NK-92 (cell line): ENCODE measurements around the gene IL15RA.
"Not testable (repeated sequence)": the region's sequence is repeated elsewhere in the genome, so short reads cannot be mapped to it uniquely, and the experiment has no call there.

Source experiments
- DNase-seq: peaks from one replicate; lab custom pipeline; 2025; ENCODE audit not compliant: unreplicated experiment; lab: John Stamatoyannopoulos, UW

IL15RA gene

DNA sequence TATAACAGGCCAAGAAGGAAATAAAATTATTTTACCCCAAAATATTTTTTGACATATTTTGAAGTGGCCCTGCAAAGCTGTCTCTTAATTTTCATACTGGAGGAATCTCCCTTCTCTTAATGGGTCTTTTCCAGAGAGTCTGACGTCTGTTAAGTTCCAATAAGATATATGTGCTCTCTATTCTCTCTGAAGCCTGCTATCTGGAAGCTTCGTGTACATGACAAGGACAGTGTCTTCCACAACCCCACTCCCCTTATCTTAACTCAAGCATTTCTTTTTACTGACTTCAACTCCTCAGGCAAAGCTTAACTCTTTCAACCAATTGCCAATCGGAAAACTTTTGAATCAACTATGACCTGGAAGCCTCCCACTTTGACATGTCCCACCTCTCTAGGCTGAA lies 29.2 kb upstream of the IL15RA start:
- DNase-seq: no peak

DNA sequence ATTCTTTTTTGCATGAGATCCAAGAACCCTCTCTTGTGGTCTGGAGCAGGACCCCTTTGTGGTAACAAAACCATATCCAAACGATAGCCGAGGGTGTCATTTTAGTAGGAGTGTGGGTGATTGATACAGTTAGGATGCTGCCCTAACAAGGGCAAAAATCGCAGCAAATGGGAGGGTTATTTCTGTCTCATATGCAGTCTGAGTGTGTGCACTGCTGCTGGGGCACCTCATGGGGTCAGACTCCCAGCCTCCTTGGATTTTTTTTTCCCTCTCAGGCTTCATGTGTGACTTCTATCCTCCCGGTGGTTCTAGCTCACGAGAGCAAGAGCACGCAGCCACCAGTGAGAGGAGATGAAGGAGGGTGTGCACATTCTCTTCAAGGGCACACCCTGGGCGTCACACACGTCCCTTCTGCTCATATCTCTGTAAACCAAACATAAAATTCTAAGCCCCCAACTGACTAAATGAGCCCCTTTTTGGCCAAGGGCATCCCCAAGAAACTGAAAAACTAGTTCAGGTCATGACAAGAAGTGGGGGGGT lies 28.6 kb upstream of the IL15RA start:
- DNase-seq: no peak

DNA sequence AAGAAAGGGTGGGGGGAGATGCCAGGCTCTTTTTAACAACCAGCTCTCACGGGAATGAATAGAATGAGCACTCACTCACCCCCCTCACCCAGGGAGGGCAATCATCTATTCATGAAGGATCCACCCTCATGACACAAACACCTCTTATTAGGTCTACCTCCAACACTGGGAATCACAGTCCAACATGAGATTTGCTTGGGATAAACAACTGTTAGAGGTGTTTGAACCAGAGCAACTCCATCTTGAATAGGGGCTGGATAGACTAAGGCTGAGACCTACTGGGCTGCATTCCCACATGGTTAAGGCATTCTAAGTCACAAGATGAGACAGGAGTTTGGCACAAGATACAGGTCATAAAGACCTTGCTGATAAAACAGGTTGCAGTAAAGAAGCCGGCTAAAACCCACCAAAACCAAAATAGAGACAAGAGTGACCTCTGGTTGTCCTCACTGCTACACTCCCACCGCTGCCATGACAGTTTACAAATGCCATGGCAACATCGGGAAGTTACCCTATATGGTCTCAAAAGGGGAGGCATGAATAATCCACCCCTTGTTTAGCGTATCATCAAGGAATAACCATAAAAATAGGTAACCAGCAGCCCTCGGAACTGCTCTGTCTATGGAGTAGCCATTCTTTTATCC lies 27.9 kb upstream of the IL15RA start:
- DNase-seq: not testable (repeated sequence)

DNA sequence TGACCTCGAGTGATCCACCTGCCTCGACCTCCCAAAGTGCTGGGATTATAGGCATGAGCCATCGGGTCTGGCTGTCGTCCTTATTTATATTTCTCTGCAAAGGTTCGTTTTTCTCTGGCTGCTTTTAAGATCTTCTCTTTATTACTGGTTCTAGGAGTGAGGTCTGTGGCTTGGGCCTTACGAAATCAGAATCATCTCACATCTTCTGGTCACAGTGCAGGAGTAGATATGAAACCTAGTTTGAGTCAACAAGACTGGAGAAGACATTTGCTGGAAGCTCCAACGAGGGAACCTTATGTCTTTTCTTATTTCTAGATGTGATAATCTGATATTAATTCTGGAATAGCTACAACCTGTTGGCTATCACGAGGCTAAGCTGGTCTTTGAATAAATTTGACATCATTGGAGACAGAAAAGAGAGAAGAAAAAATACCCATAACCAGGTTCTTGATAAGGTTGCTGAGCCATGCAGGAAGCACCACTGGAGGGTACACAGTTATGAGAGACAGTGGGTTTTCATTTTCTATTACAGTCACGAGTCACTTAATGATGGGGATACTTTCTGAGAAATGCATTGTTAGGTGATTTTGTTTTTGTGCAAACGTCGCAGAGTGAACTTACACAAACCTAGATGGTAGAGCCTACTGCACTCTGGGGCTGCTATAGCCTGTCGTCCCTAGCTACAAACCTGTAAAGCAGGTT lies 25.6 kb upstream of the IL15RA start:
- DNase-seq: no peak

DNA sequence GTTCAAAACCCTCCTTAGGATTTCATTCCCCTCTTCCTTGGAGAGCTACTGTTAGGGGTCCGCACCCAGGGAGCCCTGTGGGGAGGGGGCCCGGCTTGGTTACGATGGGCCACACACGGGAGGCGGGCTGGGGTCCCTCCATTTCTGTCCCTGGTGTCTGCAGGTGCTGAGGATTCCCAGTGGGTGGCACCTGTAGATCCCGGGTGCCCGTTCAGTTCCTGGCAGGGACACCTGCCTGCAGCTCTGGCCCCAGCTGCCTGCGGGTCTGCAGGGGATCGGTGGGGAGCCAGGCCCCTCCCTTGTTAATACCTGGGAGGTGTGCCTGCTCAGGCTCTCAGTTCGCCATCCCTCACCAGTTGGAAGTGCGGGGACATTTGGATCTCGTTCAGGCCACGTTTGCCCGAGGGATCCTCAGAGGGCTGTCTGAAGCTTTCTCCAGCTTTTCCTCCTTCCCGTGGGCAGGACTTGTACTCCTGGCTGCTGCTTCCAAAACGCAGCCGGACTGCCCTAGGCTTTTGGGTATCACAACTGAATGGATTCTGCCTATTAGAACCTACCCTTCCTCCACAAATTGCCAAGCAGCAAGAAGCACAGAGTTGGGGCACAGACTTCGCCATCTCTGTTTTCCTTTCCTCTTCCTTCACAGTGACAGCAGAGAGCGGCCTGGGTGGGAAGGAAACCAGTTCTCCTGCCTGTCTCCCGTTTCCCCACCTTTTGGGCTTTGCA lies 22.3 kb upstream of the IL15RA start:
- no peak for DNase-seq

DNA sequence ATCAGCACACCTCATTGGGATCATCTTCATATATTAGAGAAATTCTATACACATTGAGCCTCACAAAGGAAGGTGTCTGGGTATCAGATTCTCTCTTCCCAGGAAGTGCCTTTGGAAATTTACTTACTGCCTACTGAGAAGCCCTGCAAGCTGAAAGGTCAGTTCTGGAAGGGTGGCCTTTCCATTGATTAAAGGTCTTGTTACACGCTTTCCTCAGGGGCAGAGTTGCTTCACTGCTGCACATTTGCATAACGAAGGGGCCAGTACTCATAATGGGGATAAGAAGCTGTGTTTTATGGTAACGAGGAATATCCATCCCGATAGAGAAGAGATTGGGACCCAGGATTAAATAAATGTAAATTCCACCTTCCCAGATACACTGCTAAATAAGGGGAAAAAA lies 19.4 kb upstream of the IL15RA start:
- no peak for DNase-seq

DNA sequence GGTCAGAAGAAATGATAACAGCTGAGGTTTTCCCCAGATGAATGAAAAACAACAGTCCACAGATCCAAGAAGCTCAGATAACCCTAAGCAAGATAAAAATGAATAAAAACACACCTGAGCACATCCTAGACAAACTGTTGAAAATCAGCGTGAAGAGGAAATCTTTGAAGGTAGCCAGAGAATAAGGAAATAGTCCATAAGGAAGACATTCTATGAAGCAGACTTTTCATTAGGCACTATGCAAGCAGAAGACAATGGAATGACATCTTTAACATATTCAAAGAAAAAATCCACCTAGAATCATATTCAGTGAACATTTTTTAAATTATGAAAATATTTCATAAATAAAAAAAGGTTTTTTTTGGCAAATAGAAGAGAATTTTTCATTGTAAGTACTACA lies 15.1 kb upstream of the IL15RA start:
- DNase-seq: no peak

DNA sequence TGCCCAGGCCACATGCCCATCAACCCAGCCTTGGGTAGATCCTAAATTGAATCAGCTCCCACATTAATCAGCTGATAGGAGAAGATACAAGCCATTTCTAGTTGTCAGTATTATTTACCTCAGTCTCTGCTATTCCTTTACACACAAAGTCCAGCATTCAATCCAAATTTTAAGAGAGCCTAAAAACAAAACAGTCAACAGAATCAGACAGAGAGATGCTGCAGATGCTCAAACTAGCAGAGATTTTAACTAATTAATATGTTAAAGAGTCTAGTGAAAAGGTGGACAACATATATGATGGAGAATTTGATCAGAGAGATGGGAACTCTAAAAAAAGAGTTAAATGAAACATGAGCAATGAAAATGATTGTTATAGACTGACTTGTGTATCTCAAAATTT lies 14.4 kb upstream of the IL15RA start:
- DNase-seq: no peak

DNA sequence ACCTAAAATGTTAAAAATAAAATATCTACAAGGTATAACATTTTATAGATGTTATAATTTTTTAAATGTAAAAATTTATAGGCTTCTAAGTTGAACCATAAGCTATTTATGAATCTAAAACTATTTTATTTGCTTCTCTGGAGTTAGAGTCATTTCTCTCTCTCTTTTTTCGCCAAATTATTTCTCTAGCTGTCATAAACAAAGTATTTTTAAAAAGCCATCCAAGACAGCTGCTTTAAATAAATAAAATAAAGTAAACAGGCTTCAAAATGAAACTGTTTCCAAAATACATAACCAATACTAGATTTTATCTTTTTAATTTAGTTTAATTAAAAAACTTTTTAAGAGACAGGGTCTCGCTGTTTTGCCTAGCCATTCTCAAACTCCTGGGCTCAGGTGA lies 12.4 kb upstream of the IL15RA start:
- no peak for DNase-seq

DNA sequence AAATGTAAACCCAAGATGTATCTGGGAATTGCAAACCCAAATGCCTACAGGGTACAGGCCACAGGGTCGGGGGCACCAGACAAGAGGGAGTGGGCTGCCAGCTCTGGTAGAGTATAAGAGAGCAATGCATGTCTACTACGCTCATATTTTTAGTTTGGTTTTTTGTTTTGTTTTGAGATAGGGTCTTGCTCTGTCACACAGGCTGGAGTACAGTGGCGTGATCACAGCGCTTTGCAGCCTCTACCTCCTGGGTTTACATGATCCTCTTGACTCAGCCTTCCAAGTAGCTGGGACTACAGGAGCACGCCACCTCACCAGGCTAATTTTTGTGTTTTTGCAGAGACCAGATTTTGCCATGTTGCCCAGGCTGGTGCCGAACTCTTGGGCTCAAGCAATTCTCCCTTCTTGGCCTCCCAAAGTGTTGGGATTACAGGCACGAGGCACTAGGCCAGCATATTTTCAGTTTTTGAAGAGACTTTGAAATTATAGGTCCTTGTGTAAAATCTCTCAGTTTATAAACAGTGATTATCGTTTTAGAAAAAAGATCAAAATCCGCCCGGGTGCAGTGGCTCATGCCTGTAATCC lies 11.1 kb upstream of the IL15RA start:
- no peak for DNase-seq

DNA sequence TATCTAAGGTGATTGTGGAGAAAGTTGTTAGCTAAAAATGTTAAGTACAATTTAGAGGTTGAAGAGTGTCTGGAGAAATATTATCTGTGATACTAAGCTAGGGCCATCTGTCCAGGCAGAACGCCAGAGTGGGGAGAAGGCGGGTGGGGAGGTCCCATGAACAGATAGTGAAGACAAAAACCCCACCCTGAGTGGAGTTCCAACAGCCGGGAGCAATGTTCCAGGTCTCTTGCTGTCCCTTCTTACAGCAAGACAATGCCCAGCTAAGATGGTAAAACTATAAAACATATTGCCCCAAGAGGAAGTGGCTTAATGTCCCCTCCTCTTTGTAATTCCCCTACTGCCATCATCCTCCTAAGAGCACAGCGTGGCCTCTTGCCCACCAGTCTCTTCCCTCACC lies 10.4 kb upstream of the IL15RA start:
- DNase-seq: no peak

DNA sequence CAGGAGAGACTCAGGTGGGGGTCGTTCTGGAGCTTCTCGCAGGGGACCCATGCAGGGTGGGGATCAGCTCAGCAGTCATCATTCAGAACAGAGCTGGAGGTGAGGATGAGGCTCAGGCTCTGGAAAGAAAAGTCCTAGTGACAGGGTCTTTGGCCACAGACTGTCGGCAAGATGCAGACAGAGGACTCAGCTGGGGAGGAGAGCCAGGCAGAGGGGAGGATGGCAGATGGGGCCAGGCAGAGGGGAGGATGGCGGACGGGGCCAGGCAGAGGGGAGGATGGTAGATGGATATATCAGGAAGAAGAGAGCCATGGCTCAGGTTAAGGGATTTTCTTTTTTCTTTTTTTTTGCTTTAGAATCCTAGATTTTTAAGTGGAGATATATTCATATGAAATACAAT lies 7.7 kb upstream of the IL15RA start:
- DNase-seq: no peak

DNA sequence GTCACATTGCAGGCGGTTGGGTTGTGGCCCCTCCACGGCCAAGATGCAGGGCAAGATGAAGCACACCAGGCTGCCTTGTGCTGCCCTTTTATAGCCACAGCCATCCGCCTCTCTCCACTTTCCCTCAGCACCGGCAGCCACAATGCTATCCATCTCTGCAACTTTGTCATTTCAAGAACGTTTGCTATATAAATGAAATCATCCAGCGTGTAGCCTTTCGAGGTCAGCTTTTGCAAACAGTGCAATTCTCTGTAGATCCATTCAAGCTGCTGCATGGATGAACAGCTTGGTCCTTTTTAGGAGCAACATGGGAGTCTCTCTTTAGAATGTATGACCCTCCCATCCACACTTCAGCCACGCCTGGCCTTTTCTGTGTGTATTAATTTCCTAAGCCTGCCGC lies 6.4 kb upstream of the IL15RA start:
- no peak for DNase-seq

DNA sequence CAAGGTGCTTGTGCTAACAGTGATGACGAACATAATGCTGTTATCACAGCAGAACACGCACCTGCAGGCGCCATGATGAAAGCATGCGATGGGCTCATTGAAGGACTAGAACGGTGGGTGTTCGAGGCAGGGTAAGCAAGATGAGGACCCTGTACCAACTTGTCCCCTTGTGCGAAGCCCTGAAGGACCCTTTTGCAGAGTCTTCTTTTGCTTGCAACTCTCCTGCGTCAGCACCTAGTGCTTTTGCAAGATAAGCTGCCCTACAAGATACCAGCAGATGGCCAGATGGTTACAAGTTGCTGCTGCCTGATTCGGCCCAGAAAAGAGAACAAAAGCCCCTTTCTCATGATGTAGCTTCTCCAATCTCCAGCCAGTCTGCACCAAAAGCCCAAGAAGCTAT lies 4.2 kb upstream of the IL15RA start:
- no peak for DNase-seq

DNA sequence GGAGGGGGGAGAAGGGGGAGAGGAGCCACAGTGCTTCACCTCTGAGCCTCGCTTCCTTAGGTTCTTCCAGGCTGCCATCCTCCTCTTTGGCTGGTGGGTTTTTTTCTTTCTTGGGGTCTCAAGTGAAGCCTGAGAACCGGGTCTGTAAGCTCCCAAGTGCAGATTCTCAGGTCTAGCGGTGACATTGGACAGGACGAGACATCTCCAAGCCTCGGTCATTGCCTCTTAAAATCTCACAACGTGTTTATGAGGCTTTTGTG lies 817 bp upstream of the IL15RA start:
- DNase-seq: no peak

DNA sequence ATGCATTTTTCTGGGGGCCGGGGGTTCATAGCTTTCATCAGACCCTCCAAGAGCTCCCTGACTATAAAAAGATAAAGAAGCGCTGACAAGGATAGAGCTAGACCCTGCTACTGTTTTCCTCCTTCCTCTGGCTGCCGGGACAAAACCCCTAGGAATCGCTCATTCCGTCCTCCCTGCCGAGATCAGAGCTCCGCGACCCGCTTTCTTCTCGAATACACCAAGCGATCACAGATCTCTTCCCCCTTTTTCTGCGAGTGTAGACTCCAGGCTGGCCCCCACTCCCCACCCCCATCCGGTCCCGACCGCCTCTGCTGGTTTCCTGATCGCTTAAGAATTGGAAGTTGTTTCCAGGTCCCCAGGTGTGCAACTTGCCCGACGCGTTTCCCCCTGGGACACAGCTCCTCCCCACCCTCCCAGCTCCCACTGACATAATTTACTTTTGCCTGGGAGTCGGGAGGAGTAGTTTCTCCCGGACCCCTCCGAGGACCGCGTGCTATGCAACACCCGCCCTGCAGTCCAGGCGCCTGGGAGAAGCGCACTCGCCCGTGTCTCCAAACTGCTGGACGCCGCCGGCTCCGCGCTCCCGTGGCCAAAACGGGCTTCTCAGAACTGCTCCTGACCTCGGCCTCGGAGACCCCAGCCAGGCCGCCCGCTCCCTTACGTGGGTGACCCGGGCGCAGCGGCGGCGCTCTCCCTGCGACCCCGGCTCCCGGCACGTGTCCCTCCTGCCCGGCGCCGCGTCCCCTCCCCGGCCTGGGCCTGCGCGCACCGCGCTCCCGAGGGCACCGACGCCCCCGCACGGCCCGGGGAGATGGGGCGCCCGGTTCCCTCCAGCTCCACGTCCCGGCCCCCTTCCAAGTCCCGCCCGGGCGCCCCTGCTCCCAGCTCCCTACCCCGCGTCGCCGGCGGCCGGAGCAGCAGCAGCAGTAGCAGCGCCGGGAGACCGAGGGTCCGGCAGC lies 552 bp downstream of the IL15RA start:
- DNase-seq: no peak

DNA sequence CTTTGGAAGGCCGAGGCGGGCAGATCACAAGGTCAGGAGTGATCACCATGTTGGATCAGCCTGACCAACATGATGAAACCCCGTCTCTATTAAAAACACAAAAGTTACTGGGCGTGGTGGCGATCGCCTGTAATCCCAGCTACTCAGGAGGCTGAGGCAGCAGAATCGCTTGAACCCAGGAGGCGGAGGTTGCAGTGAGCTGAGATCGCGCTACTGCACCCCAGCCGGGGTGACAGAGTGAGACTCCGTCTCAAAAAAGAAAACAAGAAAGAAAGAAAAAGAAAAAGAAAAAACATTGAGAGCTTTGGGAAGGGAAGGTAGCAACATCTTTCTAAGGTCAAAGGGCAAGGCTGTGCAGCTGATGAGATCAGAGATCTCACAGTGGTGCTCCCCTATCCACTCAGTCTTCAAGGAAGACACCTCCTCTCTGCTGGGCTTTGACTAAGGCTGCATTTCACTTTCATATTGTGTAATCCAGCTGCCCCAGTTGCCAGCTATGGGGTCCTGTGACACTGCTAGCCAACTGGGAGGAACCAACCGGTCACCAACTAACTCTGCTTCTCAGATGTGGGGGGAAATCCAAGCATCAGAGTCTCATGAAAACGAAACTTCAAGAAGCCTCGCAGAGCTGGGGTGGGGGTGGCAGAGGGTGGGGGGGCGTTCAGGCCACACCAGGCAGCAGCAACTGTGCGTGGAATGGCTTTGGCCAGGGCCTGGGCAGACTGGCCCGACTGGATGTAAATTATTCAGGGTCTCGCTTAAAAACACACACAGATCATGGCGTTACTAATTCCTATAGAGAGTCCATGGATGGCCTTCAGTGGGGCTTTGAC lies 1.5 kb downstream of the IL15RA start:
- no peak for DNase-seq

DNA sequence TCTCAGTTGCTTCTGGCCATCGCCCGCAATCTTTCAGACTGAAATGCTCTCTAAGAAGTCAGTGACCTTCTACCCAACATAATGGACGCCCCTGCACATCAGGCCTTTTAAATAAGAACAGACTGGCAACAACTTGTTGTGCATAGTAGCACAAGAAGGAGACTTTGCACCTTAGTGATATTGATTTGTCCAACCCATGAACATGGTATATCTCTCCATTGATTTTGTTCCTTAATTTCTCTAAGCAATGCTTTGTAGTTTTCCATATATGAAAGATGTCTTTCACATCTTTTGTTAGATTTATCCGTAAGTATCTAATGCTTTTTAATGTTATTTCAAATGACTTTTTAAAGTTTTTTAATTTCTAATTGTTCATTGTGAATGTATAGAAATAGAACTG lies 4.3 kb downstream of the IL15RA start:
- DNase-seq: no peak

DNA sequence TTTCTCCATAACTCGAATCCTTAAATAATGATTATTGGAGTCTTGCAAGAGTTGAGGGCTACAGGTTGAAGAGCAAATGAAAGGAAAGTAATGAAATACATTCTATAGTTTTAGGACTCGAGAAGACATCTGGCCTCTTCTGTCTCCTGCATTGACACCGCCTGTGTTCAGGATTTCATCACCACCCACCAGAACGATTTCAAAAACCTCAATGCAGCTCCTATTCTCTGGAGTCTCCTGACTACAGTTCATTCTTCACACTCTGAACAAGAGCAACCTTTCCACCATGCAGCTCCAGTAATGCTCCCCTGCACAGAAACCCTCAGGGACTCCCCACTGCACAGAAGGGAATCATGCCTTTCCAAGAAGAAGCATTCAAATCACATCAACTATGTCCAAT lies 5.5 kb downstream of the IL15RA start:
- DNase-seq: no peak

DNA sequence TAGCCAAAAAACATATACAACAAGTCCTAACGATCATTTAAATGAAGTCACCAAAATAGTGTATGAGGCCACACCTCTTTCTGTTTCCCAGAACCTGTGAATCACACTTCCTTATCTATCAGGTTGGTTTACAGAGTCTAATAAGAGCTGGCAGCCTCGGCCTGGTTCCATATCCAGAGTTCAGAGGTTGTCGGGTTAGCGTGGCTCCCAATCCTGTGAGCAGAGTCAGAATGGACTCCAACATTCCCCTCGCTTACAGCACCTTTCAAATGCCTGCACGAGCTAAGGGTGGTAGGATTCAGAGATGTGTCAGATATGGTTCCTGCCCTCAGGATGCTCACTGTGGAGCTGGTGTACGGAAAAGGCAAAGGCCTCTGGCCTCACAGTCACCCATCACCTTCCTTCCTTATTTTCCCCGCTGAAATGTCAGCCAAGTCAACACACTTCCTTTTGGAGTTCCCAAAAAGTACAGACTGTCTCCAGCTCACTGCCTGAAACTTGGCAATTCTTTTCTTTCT lies 6.0 kb downstream of the IL15RA start:
- DNase-seq: no peak
